ENCODE results near the gene GLIPR2.
"Not testable (repeated sequence)": the region's sequence is repeated elsewhere in the genome, so short reads cannot be mapped to it uniquely, and the experiment has no call there.

DNA sequence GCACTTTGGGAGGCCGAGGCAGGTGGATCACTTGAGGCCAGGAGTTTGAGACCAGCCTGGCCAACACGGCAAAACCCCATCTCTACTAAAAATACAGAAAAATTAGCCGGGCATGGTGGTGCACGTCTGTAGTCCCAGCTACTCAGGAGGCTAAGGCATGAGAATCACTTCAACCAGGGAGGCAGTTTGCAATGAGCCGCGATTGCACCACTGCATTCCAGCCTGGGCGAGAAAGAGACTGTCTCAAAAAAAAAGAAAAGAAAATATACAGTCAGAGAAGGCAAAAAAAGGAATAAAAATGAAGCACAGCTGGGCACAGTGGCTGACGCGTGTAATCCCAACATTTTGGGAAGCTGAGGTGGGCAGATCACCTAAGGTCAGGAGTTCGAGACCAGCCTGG, 40.0 kb downstream of the GLIPR2 start:
- TF ChIP-seq, protein P1, sequence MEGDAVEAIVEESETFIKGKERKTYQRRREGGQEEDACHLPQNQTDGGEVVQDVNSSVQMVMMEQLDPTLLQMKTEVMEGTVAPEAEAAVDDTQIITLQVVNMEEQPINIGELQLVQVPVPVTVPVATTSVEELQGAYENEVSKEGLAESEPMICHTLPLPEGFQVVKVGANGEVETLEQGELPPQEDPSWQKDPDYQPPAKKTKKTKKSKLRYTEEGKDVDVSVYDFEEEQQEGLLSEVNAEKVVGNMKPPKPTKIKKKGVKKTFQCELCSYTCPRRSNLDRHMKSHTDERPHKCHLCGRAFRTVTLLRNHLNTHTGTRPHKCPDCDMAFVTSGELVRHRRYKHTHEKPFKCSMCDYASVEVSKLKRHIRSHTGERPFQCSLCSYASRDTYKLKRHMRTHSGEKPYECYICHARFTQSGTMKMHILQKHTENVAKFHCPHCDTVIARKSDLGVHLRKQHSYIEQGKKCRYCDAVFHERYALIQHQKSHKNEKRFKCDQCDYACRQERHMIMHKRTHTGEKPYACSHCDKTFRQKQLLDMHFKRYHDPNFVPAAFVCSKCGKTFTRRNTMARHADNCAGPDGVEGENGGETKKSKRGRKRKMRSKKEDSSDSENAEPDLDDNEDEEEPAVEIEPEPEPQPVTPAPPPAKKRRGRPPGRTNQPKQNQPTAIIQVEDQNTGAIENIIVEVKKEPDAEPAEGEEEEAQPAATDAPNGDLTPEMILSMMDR (IDR thresholded peaks at IDR 0.05; ENCODE audit: low read depth, low read length): not testable (repeated sequence)
- not testable (repeated sequence) for TF ChIP-seq EZH2phosphoT487 (IDR thresholded peaks at IDR 0.05; ENCODE audit: low read depth)
